ENCODE measurements around the gene UBE2H.

The UBE2H gene

GRCh38 chr7:129948338-129948737, 4.4 kb downstream of the UBE2H start:
- H3K27me3 ChIP-seq, result no peaks in the 10 kb centered on the region
- DNase-seq, result no peak
- H3K4me1 ChIP-seq, result no peaks in the 10 kb centered on the region
- no peaks in the 10 kb centered on the region for H3K9me3 ChIP-seq
- no peaks in the 10 kb centered on the region for H3K36me3 ChIP-seq
- TF ChIP-seq, protein P1, sequence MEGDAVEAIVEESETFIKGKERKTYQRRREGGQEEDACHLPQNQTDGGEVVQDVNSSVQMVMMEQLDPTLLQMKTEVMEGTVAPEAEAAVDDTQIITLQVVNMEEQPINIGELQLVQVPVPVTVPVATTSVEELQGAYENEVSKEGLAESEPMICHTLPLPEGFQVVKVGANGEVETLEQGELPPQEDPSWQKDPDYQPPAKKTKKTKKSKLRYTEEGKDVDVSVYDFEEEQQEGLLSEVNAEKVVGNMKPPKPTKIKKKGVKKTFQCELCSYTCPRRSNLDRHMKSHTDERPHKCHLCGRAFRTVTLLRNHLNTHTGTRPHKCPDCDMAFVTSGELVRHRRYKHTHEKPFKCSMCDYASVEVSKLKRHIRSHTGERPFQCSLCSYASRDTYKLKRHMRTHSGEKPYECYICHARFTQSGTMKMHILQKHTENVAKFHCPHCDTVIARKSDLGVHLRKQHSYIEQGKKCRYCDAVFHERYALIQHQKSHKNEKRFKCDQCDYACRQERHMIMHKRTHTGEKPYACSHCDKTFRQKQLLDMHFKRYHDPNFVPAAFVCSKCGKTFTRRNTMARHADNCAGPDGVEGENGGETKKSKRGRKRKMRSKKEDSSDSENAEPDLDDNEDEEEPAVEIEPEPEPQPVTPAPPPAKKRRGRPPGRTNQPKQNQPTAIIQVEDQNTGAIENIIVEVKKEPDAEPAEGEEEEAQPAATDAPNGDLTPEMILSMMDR (IDR thresholded peaks at IDR 0.05; ENCODE audit: low read depth, low read length), result no peak
- H3K4me3 ChIP-seq (ENCODE audit: low read depth, low read length), result no peak overlapping the region

- DNase-seq, result no peak
- Histone ChIP-seq H3K9me3 (no peaks in the 10 kb centered on the region), H3K36me3 (no peaks in the 10 kb centered on the region), H3K27me3 (no peaks in the 10 kb centered on the region), H3K4me3 (ENCODE audit: low read depth, low read length) (no peak overlapping the region), H3K4me1 (no peaks in the 10 kb centered on the region)
- TF ChIP-seq, protein P1 (IDR thresholded peaks at IDR 0.05; ENCODE audit: low read depth, low read length), result no peak
These were observed 5.1 kb downstream of the UBE2H start for GRCh38 chr7:129947701-129948100.

DNA sequence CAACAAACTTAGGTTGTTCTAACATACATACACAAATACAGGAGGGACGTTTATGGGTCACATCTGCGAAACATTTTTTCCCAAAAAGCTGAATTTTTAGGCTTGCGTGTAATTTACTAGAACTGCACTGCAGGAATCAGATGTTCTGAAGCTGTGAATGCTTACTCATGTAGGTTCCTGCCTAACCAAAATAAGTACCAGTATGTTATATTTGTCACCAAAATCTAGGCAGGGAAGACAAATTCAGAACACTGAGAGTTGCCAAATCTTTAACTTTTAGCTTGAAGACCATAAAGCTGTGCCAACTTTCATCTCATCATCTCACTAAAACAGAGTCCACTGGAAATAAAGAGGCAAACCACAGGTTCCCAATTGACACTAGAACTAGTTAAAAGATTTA, 5.7 kb downstream of the UBE2H start:
- DNase-seq, result no peak
- no peaks in the 10 kb centered on the region for H3K36me3 ChIP-seq
- no peak overlapping the region for H3K4me3 ChIP-seq (ENCODE audit: low read depth, low read length)
- no peaks in the 10 kb centered on the region for H3K4me1 ChIP-seq
- H3K9me3 ChIP-seq, result no peaks in the 10 kb centered on the region
- H3K27me3 ChIP-seq, result no peaks in the 10 kb centered on the region
- TF ChIP-seq, protein P1 (IDR thresholded peaks at IDR 0.05; ENCODE audit: low read depth, low read length), result no peak

DNA sequence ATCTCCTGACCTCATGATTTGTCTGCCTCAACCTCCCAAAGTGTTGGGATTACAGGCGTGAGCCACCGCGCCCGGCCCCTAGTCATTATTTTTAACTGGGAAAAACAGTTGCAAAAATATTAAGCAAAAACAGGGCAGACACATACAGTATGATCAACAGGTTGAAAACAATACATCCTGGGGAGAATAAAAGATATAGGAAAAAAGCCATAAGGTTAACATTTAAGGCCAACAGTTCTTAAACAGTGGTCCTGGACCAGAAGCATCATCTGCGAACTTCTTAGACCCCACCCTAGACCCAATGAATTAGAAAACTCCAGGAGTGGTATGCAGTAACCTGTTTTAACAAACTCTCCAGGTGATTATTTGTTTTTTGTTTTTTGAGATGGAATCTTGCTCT, 6.5 kb downstream of the UBE2H start:
- Histone ChIP-seq H3K4me1 (no peaks in the 10 kb centered on the region), H3K27me3 (no peaks in the 10 kb centered on the region), H3K4me3 (ENCODE audit: low read depth, low read length) (no peak overlapping the region), H3K9me3 (no peaks in the 10 kb centered on the region), H3K36me3 (no peaks in the 10 kb centered on the region)
- DNase-seq, result no peak
- TF ChIP-seq, protein P1 (IDR thresholded peaks at IDR 0.05; ENCODE audit: low read depth, low read length), result no peak

GRCh38 chr7:129943352-129943751, 9.4 kb downstream of the UBE2H start:
- Histone ChIP-seq H3K9me3 (no peaks in the 10 kb centered on the region), H3K27me3 (no peaks in the 10 kb centered on the region), H3K4me1 (no peaks in the 10 kb centered on the region), H3K36me3 (no peaks in the 10 kb centered on the region), H3K4me3 (ENCODE audit: low read depth, low read length) (no peak overlapping the region)
- TF ChIP-seq, protein P1 (IDR thresholded peaks at IDR 0.05; ENCODE audit: low read depth, low read length), result no peak
- no peak for DNase-seq

GRCh38 chr7:129940329-129940728, 12.4 kb downstream of the UBE2H start:
- Histone ChIP-seq H3K27me3 (no peaks in the 10 kb centered on the region), H3K9me3 (no peaks in the 10 kb centered on the region), H3K4me3 (ENCODE audit: low read depth, low read length) (no peak overlapping the region), H3K4me1 (no peaks in the 10 kb centered on the region), H3K36me3 (no peaks in the 10 kb centered on the region; the same call in 1 of the 2 replicates)
- TF ChIP-seq, protein P1 (IDR thresholded peaks at IDR 0.05; ENCODE audit: low read depth, low read length), result no peak
- DNase-seq, result no peak

Data from BE2C (cell line).